Natural killer cell (primary cell): ENCODE results near the gene DCAF10. TPM values are rescaled to one million over a fixed set of nuclear protein-coding genes. Genes with fewer than 3 reads are reported as not detected.

ENCODE experiments used
- ATAC-seq, 3 donors: fragments of 150-1000 bp in 2 of 3; fragments of 200-7000 bp in 1 of 3; cut with Tn5 transposase; 1 replicate in 1 of 3; 2 replicates in 2 of 3; pipeline ENCODE4 v1.10.0; 2021; ENCODE audit warnings: mild to moderate bottlenecking in 2 of 3, moderate library complexity in 2 of 3
- DNase-seq, 2 donors: peaks; one replicate each; pipeline versions ENCODE4 v3.0.0 to v3.0.0-alpha.2; 2013 to 2021; ENCODE audit warnings: mixed read lengths in 1 of 2
- H3K27ac ChIP-seq: one replicate; pipeline ENCODE4 v1.5.1; 2013; ENCODE audit warnings: mild to moderate bottlenecking, low read length
- H3K27me3 ChIP-seq: one replicate; pipeline ENCODE4 v1.6.1; 2013; ENCODE audit warnings: low read length; ENCODE audit not compliant: control insufficient read depth, insufficient read depth
- H3K36me3 ChIP-seq: one replicate; pipeline ENCODE4 v1.6.1; 2013; ENCODE audit warnings: low read length; ENCODE audit not compliant: control insufficient read depth, insufficient read depth
- H3K4me1 ChIP-seq: one replicate; pipeline ENCODE4 v1.6.1; 2013; ENCODE audit warnings: low read length; ENCODE audit not compliant: control insufficient read depth, insufficient read depth
- H3K4me3 ChIP-seq: one replicate; pipeline ENCODE4 v1.5.1; 2013; ENCODE audit warnings: low read length
- H3K9me3 ChIP-seq: one replicate; pipeline ENCODE4 v1.6.1; 2013; ENCODE audit warnings: low read length; ENCODE audit not compliant: control insufficient read depth, insufficient read depth
- H3K27ac Mint-ChIP-seq, 2 donors: one replicate each; pipeline ENCODE4 v1.8.0; 2022; ENCODE audit warnings: mild to moderate bottlenecking in 2 of 2, mixed read lengths in 2 of 2, moderate library complexity in 1 of 2
- H3K27me3 Mint-ChIP-seq, 2 donors: one replicate each; pipeline ENCODE4 v1.8.0; 2022; ENCODE audit warnings: low read depth in 2 of 2, mixed read lengths in 2 of 2
- H3K36me3 Mint-ChIP-seq: one replicate; pipeline ENCODE4 v1.8.0; 2022; ENCODE audit warnings: mixed read lengths
- H3K4me1 Mint-ChIP-seq, 2 donors: one replicate each; pipeline ENCODE4 v1.8.0; 2022; ENCODE audit warnings: mixed read lengths in 2 of 2
- H3K4me3 Mint-ChIP-seq: one replicate; pipeline ENCODE4 v1.8.0; 2022; ENCODE audit warnings: mild to moderate bottlenecking, moderate library complexity, mixed read lengths
- H3K9me3 Mint-ChIP-seq, 2 donors: one replicate each; pipeline ENCODE4 v1.8.0; 2022; ENCODE audit warnings: mixed read lengths in 2 of 2
- WGBS: methylation state at CpG from one replicate; pipeline ENCODE4 v1.1.7; 2013; ENCODE audit warnings: missing lambda C conversion rate; ENCODE audit not compliant: insufficient coverage; 5-methylcytosine and 5-hydroxymethylcytosine counted together
- intact Hi-C: fragments of 100-400 bp; cut with micrococcal nuclease; formaldehyde crosslinking; loops from one replicate; pipeline ENCODE4 v1.14.2; 2022
- total RNA-seq, 4 donors: library from RNA; stranded (reverse); fragments of 120-200 nt in 1 of 4; gene quantifications; one replicate each; pipeline versions ENCODE4 v1.2.3 to v1.2.4, GENCODE V29; 2013 to 2022
- TF ChIP-seq, protein P1 (sequence below): fragments of 200-600 bp; IDR thresholded peaks from one replicate; pipeline ENCODE4 v1.8.0; 2022; ENCODE audit warnings: antibody characterized with exemption

Gene DCAF10
- total RNA-seq, 3 donors from 2014 or later (not counting 1 experiment from before 2014, with no cell fraction given): 12.9 to 21.0 (median 18.5) TPM

DNA sequence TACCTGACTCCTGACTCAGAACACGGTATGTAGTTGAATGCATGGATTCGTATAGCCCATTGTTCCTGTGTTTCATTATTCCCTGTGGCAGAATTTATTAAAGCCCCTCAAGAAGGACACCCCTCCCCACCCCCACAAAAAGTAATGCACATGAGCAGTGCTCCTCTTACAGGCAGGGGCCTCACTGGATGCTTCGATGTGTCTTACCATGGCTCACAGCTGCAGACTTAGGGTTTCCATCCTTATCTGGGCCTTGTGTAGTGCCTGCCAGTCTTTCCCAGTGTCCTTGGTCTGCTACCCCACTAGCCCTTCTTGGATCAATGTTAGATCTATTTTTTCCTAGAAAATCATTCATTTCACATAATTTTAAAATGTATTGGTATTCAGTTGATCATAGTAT lies 30.6 kb upstream of the DCAF10 start:
- Histone ChIP-seq H3K27ac (no peak overlapping the region), H3K27me3 (no peaks in the 10 kb centered on the region), H3K4me3 (no peak overlapping the region), H3K4me1 (no peaks in the 10 kb centered on the region), H3K36me3 (peaks cover 39% of the 10 kb centered on the region), H3K9me3 (no peaks in the 10 kb centered on the region)
- peaks cover 0 to 6% of the 10 kb centered on the region in 2 donors for H3K4me1 Mint-ChIP-seq
- WGBS: 96% methylated on average over 3 of the region's 3 CpGs
- TF ChIP-seq, protein P1, sequence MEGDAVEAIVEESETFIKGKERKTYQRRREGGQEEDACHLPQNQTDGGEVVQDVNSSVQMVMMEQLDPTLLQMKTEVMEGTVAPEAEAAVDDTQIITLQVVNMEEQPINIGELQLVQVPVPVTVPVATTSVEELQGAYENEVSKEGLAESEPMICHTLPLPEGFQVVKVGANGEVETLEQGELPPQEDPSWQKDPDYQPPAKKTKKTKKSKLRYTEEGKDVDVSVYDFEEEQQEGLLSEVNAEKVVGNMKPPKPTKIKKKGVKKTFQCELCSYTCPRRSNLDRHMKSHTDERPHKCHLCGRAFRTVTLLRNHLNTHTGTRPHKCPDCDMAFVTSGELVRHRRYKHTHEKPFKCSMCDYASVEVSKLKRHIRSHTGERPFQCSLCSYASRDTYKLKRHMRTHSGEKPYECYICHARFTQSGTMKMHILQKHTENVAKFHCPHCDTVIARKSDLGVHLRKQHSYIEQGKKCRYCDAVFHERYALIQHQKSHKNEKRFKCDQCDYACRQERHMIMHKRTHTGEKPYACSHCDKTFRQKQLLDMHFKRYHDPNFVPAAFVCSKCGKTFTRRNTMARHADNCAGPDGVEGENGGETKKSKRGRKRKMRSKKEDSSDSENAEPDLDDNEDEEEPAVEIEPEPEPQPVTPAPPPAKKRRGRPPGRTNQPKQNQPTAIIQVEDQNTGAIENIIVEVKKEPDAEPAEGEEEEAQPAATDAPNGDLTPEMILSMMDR: no peak
- intact Hi-C loops: no loop called here
- H3K27ac Mint-ChIP-seq: peak overlapping the region in 1 of 2 donors; percentile 15
- DNase-seq (no peak), ATAC-seq (no peak)
- no peaks in the 10 kb centered on the region for H3K9me3 Mint-ChIP-seq
- H3K4me3 Mint-ChIP-seq: no peak overlapping the region
- H3K36me3 Mint-ChIP-seq: no peaks in the 10 kb centered on the region
- H3K27me3 Mint-ChIP-seq: no peaks in the 10 kb centered on the region

DNA sequence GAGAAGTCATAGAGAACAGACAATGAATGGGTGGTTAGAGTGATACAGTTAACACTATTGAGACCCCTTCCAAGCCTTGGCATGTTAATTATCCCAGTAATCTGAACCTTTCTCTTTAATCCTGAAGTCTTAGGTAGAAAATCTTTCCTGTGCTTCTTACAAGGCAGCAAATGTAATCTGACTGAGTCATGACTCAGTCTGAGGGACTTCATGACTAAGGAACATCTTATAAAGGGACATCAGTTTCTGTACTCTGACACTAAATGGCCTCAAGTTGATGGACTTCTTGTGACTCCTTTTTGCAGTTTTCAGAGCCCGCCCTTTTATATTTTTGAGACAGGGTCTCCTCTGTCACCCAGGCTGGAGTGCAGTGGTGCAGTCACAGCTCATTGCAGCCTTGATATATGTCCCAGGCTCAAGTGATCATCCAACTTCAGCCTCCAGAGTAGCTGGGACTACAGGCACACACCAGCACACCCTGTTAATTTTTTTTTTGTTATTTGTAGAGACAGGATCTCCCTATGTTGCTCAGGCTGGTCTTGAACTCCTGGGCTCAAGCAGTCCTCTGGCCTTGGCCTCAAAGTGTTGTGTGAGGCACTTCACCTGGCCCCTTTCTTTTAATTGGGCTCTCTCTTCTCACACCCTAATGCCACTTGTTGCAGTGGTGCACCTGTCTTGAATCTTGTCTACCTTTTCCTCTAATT lies 25.2 kb upstream of the DCAF10 start:
- TF ChIP-seq, protein P1: no peak
- Histone ChIP-seq H3K27me3 (no peaks in the 10 kb centered on the region), H3K4me1 (no peaks in the 10 kb centered on the region), H3K36me3 (peaks cover 52% of the 10 kb centered on the region), H3K4me3 (no peak overlapping the region), H3K9me3 (no peaks in the 10 kb centered on the region), H3K27ac (no peak overlapping the region)
- WGBS: 100% methylated on average over 1 of the region's 1 CpG
- Mint-ChIP-seq H3K36me3 (peaks cover 3% of the 10 kb centered on the region), H3K4me1 (peaks cover 6% of the 10 kb centered on the region in 2 donors), H3K27ac (no peak overlapping the region), H3K9me3 (no peaks in the 10 kb centered on the region), H3K4me3 (no peak overlapping the region), H3K27me3 (no peaks in the 10 kb centered on the region)
- intact Hi-C loops: no loop called here
- no peak for ATAC-seq
- DNase-seq: no peak

DNA sequence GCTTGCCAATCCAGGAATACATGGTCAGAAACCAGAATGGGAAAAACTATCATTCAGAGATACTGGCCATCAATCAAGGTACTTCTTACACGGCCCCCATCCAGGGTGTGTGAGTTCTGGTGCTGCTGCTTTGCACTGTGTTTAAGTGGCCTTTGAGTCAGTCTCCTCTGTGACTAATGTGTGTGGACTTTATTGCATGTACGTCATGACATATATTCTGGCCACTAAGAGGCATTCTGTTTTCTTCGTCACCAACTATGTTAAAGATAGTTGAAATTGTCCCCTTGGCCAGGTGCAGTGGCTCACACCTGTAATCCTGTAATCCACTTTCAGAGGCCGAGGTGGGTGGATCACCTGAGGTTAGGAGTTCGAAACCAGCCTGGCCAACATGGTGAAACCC lies 24.3 kb upstream of the DCAF10 start:
- no peaks in the 10 kb centered on the region for H3K27me3 ChIP-seq
- 99% methylated on average over 5 of the region's 5 CpGs for WGBS
- no peaks in the 10 kb centered on the region for H3K9me3 ChIP-seq
- no peaks in the 10 kb centered on the region for H3K4me1 ChIP-seq
- peaks cover 12% of the 10 kb centered on the region for H3K36me3 Mint-ChIP-seq
- intact Hi-C loops: no loop called here
- DNase-seq (no peak), ATAC-seq (no peak)
- no peak overlapping the region for H3K4me3 Mint-ChIP-seq
- no peak overlapping the region for H3K27ac ChIP-seq
- H3K4me1 Mint-ChIP-seq: peaks cover 8 to 9% of the 10 kb centered on the region in 2 donors
- peaks cover 56% of the 10 kb centered on the region for H3K36me3 ChIP-seq
- no peak overlapping the region for H3K4me3 ChIP-seq
- TF ChIP-seq, protein P1: no peak
- H3K27ac Mint-ChIP-seq: no peak overlapping the region
- no peaks in the 10 kb centered on the region for H3K9me3 Mint-ChIP-seq
- no peaks in the 10 kb centered on the region for H3K27me3 Mint-ChIP-seq

DNA sequence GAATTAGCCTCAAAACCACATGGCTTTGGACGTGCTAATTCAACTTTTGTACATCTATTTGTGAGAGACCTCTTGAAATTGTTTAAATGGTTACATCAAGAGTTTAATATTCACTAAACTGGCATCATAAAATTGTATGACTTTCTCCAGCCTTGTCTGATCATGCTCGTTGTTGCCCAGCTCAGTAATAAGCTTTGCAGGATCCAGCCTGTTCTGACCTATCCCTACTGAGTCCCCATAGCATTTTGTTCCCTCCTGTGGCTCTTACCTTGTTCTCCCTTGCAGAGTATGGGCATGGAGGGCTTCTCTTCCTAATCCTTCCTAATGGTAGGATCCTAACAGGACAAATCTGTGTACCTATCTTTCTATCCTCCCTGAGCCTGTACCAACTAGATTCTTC lies 22.1 kb upstream of the DCAF10 start:
- H3K27ac Mint-ChIP-seq: no peak overlapping the region

More for the DNA sequence above, 22.1 kb upstream of the DCAF10 start:
- TF ChIP-seq, protein P1: no peak
- Mint-ChIP-seq H3K4me3 (no peak overlapping the region), H3K9me3 (no peaks in the 10 kb centered on the region), H3K4me1 (peaks cover 27 to 28% of the 10 kb centered on the region in 2 donors), H3K36me3 (peaks cover 21% of the 10 kb centered on the region), H3K27me3 (no peaks in the 10 kb centered on the region)
- intact Hi-C loops: no loop called here
- H3K27ac ChIP-seq: no peak overlapping the region
- no peaks in the 10 kb centered on the region for H3K4me1 ChIP-seq
- no peaks in the 10 kb centered on the region for H3K9me3 ChIP-seq
- 80% methylated on average over 1 of the region's 2 CpGs for WGBS
- no peak overlapping the region for H3K4me3 ChIP-seq
- H3K36me3 ChIP-seq: peaks cover 64% of the 10 kb centered on the region
- no peaks in the 10 kb centered on the region for H3K27me3 ChIP-seq
- no peak for ATAC-seq
- DNase-seq: no peak
